GM12892 (cell line): ENCODE measurements around the gene RASL10B.

Source experiments
- POLR2A ChIP-seq: IDR thresholded peaks from 2 replicates; pipeline ENCODE4 v1.6.1; 2011; ENCODE audit warnings: low read depth, low read length, control low read depth
- POLR2AphosphoS5 ChIP-seq: IDR thresholded peaks from 2 replicates; pipeline ENCODE4 v1.6.1; 2011; ENCODE audit warnings: low read depth, low read length, control low read depth

DNA sequence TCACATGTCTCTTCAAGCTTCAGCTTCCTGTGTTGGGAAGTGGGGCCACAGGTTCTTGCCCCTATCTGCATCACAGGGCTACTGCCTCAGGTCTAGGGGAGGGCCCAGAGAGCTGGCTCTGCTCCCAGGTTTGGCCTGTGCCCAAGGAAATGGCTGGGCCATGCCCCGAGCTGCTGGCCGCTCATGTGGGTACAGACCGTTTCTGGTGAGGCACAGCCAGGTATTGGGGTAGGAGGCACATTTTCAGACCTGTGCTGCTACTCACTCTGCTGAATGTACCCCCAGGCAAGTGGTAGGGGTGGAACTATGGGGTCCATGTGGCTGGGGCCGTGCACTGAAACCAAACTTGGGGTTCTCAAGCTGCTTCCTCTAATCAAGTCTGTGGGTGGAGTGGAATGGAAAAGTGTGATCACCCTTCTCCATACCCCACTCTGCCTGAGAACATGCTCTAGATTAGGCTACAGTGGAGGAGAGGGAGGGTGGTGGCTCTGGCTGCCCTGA is 17.0 kb downstream of the RASL10B start:
- TF ChIP-seq POLR2A = no peak
- no peak for TF ChIP-seq POLR2AphosphoS5
